ENCODE measurements around the gene CDX1.

The CDX1 gene

DNA sequence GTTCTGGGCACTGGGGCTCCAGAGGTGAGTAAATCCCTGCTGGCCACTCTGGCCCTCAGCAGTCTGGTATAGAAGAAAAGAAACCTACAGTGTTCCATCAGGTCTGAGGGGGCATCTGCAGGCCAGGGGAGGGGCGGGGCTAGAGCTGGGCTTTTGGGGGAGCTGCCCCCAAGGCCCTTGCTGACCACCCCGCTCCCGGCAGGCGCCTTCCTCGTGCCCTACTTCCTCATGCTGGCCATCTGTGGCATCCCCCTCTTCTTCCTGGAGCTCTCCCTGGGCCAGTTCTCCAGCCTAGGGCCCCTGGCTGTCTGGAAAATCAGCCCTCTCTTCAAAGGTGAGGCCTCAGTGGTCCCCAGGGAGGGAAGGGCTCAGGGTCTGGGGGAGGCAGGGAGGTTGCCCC lies 29.9 kb downstream of the CDX1 start:
- no peak for DNase-seq (ENCODE audit: insufficient read length, low spot score)
- FAIRE-seq = no peak
- no peak for TF ChIP-seq CTCF (IDR thresholded peaks at IDR 0.05; ENCODE audit: insufficient read depth, missing control alignments)

DNA sequence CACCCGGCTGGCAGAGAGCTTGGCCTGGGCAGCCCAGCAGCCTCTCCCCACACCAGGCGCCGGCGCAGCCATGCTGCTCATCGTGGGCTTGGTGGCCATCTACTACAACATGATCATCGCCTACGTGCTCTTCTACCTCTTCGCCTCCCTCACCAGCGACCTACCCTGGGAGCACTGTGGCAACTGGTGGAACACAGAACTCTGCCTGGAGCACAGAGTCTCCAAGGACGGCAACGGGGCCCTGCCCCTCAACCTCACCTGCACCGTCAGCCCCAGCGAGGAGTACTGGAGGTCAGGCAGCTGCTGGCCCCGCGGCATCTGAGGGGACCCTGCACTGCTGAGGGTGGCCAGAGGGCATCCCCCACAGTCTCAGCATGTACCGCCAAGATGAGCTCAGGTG lies 30.4 kb downstream of the CDX1 start:
- DNase-seq (ENCODE audit: insufficient read length, low spot score) = no peak
- no peak for TF ChIP-seq CTCF (IDR thresholded peaks at IDR 0.05; ENCODE audit: insufficient read depth, missing control alignments)
- no peak for FAIRE-seq

DNA sequence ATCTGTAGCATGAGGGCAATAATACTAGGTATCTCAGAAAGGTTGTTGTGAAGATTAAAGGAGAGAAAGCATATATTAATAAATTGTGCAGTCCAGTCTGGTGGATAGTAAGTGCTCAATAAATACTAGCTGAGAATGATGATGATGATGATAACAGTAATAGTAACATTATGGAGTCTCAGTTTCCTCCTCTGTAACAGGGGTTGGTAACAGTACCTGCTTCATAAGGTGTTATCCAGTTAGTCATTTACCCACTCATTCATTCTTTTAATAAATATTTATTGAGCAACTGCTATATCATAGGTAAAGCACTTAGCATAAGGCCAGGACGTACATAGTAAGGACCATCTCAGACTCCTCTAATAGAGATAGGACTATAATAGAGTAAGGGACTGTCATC lies 30.9 kb downstream of the CDX1 start:
- DNase-seq (ENCODE audit: insufficient read length, low spot score) = no peak
- no peak for TF ChIP-seq CTCF (IDR thresholded peaks at IDR 0.05; ENCODE audit: insufficient read depth, missing control alignments)
- no peak for FAIRE-seq

DNA sequence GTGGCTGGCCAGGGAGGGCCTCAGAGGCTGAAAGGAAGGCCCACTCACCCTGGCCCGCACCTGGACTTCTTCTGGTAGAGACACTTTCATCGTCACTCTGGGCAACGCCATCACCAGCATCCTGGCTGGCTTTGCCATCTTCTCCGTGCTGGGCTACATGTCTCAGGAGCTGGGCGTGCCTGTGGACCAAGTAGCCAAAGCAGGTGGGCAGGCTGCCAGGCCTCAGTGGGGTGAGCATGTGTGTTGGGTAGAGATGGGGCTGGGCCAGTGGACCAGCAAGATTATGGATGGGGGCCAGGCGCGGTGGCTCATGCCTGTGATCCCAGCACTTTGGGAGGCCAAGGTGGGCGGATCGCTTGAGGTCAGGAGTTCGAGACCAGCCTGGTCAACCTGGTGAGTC lies 35.9 kb downstream of the CDX1 start:
- no peak for TF ChIP-seq CTCF (IDR thresholded peaks at IDR 0.05; ENCODE audit: insufficient read depth, missing control alignments)
- DNase-seq (ENCODE audit: insufficient read length, low spot score) = no peak
- FAIRE-seq = no peak

GRCh38 chr5:150203832-150204589 lies 37.4 kb downstream of the CDX1 start:
- no peak for TF ChIP-seq CTCF (IDR thresholded peaks at IDR 0.05; ENCODE audit: insufficient read depth, missing control alignments)
- FAIRE-seq = no peak
- no peak for DNase-seq (ENCODE audit: insufficient read length, low spot score)

- FAIRE-seq (no peak), DNase-seq (ENCODE audit: insufficient read length, low spot score) (no peak)
- TF ChIP-seq CTCF (IDR thresholded peaks at IDR 0.05; ENCODE audit: insufficient read depth, missing control alignments) = no peak
Observed at GRCh38 chr5:150204590-150204960, 38.0 kb downstream of the CDX1 start.

DNA sequence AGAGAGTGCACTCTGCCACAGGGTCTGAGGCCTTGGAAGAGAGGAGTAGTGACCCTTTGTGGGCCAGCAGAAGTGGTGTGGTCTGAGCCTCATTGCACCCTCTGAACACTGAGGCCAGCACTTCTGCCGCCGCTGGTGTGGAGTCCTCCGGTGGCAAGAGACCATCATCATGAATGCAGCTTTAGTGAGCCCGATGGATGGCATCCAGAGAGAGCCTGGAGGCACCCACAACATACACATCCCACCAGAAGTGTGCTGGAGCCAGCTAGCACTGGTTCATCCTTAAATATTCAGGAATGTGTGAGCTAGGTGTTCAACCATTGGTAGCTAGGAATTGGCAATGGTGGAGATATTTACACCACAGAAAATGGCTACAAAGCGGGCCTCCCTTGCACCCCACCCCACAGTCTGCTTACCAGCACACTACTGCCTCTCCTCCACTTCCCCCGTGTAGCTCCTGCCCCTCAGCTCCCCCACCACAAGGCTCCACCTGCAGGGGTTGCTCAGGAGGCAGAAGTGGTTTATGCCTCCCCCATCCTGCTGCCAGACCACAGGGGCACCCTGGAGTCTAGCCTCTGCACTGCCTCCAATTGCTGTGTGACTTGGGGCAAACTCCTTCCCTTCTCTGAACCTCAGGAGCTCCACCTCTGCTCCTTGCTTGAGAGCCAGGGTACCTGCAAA lies 39.7 kb downstream of the CDX1 start:
- TF ChIP-seq CTCF (IDR thresholded peaks at IDR 0.05; ENCODE audit: insufficient read depth, missing control alignments) = no peak
- FAIRE-seq = no peak
- DNase-seq (ENCODE audit: insufficient read length, low spot score) = no peak

All from D721Med (cell line).